ENCODE data around the gene THAP3. TPM values are rescaled to one million over a fixed set of nuclear protein-coding genes. Genes with fewer than 3 reads are reported as not detected.
A peak's percentile ranks its signal among the peaks of the same experiment; 100 is the strongest.

THAP3 gene
- total and polyA plus RNA-seq, 2 of the 4 experiments (the other 2 are of a cell fraction) = 14.2 to 14.9 TPM

GRCh38 chr1:6646499-6647148 lies 22.0 kb downstream of the THAP3 start:
- no peak overlapping the region for H4K91ac ChIP-seq (ENCODE audit: insufficient read depth, low read depth, low read length)
- no peak overlapping the region for H2BK5ac ChIP-seq (ENCODE audit: low read depth, low read length, poor library complexity, severe bottlenecking)
- no peak overlapping the region for H3K14ac ChIP-seq (replicated peaks; ENCODE audit: low read depth, low read length)
- H4K5ac ChIP-seq (ENCODE audit: low read depth, low read length) = no peak overlapping the region
- in situ Hi-C loops (cut with MboI; ENCODE audit: low sequenced_read_pairs) (loop anchor here (10.0 kb wide), 1 partner anchor 152 kb away; the partner anchor contains the start of gene PLEKHG5), dilution Hi-C loops (cut with HindIII; ENCODE audit: low sequenced_read_pairs, unreplicated experiment) (no loop called here), intact Hi-C loops (cut with micrococcal nuclease) (loop anchor here (1.0 to 2.0 kb wide), 2 partner anchors 46 to 160 kb away; no protein-coding TSS in a partner anchor)
- H3K23ac ChIP-seq (ENCODE audit: low read depth, low read length) = no peak overlapping the region
- H3K36me3 ChIP-seq (ENCODE audit: control insufficient read depth, insufficient read depth, low read length) = peaks cover 32% of the 10 kb centered on the region
- H2AK5ac ChIP-seq (ENCODE audit: low read depth, low read length) = no peak overlapping the region
- CTCF ChIA-PET = interaction anchor here (0.6 to 1.3 kb wide), 6 partner anchors 10 to 653 kb away, joined by 3 to 4 read pairs (median 4); partner anchors contain the start of gene NOL9
- H3K9me3 ChIP-seq (ENCODE audit: control insufficient read depth, insufficient read depth, low read length) = no peaks in the 10 kb centered on the region
- H3K79me1 ChIP-seq (ENCODE audit: low read depth in 1 of 2, low read length in 2 of 2) = peaks cover 0 to 4% of the 10 kb centered on the region in 2 experiments; a peak in 1 of 4 replicates
- no peak overlapping the region for H3K4me2 ChIP-seq (ENCODE audit: low read depth, low read length)
- H3K4me1 ChIP-seq (ENCODE audit: control insufficient read depth, insufficient read depth, low read length) = no peaks in the 10 kb centered on the region
- peak; percentile 87 for ATAC-seq (ENCODE audit: low read depth)
- H3K9ac ChIP-seq (ENCODE audit: low read depth, low read length) = no peak overlapping the region
- TF ChIP-seq MAFK (IDR thresholded peaks at IDR 0.05; ENCODE audit: low read depth, low read length) = no peak
- TF ChIP-seq MXI1 (IDR thresholded peaks at IDR 0.05; ENCODE audit: borderline replicate concordance, low read depth, low read length) = no peak
- peak; percentile 69 for TF ChIP-seq CTCF (conservative IDR thresholded peaks at IDR 0.05; ENCODE audit: low read depth, low read length)
- no peak for TF ChIP-seq NFE2L2 (IDR thresholded peaks at IDR 0.05; ENCODE audit: low read depth, low read length)
- no peak for TF ChIP-seq RFX5 (IDR thresholded peaks at IDR 0.05; ENCODE audit: low read depth, low read length)
- peak; percentile 78 for TF ChIP-seq RAD21 (IDR thresholded peaks at IDR 0.05; ENCODE audit: low read length)
- TF ChIP-seq CEBPB (IDR thresholded peaks at IDR 0.05; ENCODE audit: low read depth, low read length) = no peak
- no peak for TF ChIP-seq USF2 (IDR thresholded peaks at IDR 0.05; ENCODE audit: low read depth, low read length)
- no peak for TF ChIP-seq FOS (IDR thresholded peaks at IDR 0.05; ENCODE audit: low read depth, low read length)
- peak; percentile 53 for TF ChIP-seq SMC3 (IDR thresholded peaks at IDR 0.05; ENCODE audit: low read depth, low read length)
- no peak for TF ChIP-seq RCOR1 (IDR thresholded peaks at IDR 0.05; ENCODE audit: insufficient replicate concordance, low read length)
- POLR2A ChIA-PET (ENCODE audit: unreplicated experiment) = no interaction called here
- H3K18ac ChIP-seq (ENCODE audit: low read depth, low read length) = no peak overlapping the region
- no peak overlapping the region for H2AFZ ChIP-seq (replicated peaks; ENCODE audit: low read length, poor library complexity)
- H3K9me1 ChIP-seq (ENCODE audit: insufficient read depth, low read length) = no peaks in the 10 kb centered on the region
- no peaks in the 10 kb centered on the region for H3K27me3 ChIP-seq (ENCODE audit: control insufficient read depth, insufficient read depth, low read length)
- 0 out of 2 replicates have a peak, but pooled peaks cover 4% of the 10 kb centered on the region for H4K20me1 ChIP-seq (ENCODE audit: insufficient read depth, low read length)
- H2BK120ac ChIP-seq (ENCODE audit: low read depth, low read length) = no peak overlapping the region
- BruUV-seq (replicated peaks) = no TSS peak
- no peak overlapping the region for H2AK9ac ChIP-seq (replicated peaks; ENCODE audit: low read depth, low read length, poor library complexity)
- no peak overlapping the region for H3K56ac ChIP-seq (ENCODE audit: extremely low read depth, insufficient read depth, low read length)
- no peak overlapping the region for H3K4ac ChIP-seq (ENCODE audit: low read depth, low read length)
- H3K4me3 ChIP-seq (ENCODE audit: insufficient read depth, low read depth, low read length) = no peak overlapping the region
- peak; percentile 54 for DNase-seq
- no peak overlapping the region for H2BK15ac ChIP-seq (ENCODE audit: low read depth, low read length)
- no peak overlapping the region for H2BK20ac ChIP-seq (ENCODE audit: low read depth, low read length)
- H3K27ac ChIP-seq (ENCODE audit: insufficient read depth, low read length) = no peak overlapping the region
- no peak overlapping the region for H4K8ac ChIP-seq (ENCODE audit: low read depth in 2 of 2, low read length in 2 of 2)
- whole genome bisulfite sequencing, 2 experiments (ENCODE audit: extremely low coverage in 2 of 2, insufficient read length in 1 of 2) = no CpG with 5 or more reads among the region's 10 CpGs
